ENCODE measurements around the gene ERCC6L2.

ERCC6L2 gene

DNA sequence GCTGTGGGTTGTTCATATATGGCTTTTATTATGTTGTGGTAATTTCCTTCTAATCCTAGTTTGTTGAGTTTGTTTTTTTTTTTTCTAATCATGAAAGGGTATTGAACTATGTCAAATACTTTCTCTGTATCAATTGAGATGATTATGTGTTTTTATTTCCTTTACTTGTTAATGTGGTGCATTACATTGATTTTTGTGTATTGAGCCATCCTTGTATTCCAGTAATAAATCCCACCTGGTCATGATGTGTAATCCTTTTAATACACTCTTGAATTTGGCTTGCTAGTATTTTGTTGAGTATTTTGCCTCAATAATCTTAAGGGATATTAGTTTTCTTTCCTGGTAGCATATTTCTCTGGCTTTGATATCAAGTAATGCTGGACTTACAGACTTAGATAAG, 13.1 kb upstream of the ERCC6L2 start:
- no peak for DNase-seq (ENCODE audit: low read depth)

DNA sequence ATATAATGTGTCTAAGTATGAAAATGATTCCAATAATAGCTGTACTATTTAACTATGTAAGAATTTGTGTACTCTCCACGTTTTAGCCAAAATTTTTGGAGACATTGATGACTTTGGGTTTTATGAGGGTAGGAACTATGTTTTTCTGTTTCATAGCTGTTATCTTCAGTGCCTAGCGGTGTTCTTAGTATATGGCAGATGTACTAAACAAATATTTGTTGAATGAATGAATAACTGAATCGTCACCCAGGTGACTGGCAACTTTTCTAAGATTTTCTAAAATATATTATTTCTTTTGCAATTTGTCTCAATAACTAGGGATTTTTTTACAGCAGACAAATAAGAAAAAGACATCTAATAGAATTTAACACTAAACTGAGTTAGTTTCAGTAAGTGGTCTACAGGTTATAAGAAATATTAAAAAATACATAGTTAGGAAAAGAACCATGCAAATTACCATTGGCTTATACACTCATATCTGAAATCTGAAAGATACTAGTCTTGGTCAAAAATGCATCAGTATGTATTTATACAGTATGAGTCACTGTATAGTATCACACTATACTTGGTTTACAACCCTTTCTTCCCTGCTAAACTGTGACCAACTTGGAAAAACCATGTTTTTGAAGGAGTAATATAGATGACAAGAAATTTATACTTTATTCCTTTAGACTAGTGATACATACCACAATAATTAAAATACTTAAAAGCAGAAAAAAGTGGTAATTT, 10.5 kb upstream of the ERCC6L2 start:
- DNase-seq (ENCODE audit: low read depth): no peak

DNA sequence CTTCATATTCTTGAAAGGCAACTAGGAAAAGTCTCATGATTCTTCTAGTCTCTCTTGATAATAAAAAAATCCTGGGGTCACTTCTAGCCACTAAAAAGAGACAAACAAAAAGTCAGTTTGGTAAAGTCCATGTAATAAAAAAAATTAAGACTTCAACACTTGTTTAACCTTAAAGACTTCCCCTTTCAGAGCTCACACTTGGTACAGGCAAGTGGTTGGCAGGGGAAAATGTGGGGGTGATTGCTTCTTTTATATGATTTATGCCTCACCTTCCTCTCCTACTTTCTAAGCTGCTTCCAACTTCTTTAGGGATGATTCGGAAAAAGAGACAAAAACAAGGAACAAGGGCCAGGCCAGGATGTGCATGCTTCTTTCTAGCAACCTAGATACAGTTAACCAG, 5.1 kb upstream of the ERCC6L2 start:
- no peak for DNase-seq (ENCODE audit: low read depth)

DNA sequence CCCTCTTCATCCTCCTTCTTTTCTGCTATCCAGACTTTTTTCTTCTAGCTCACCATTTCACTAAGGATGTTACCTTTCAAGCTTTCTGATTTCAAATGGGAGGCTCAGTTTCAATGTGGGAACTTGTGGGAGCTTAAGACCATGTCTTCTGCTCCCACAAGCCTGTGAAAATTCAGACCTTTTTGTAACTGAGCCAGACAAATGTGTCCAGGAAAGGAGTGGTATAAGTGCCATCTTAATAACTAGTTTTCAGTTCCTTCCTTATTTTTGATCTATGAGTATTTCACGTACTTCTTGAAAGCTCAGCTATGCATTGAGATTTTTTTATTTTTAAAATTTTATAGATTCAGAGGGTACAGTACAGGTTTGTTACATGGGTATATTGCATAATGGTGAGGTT, 4.6 kb upstream of the ERCC6L2 start:
- DNase-seq (ENCODE audit: low read depth): no peak

DNA sequence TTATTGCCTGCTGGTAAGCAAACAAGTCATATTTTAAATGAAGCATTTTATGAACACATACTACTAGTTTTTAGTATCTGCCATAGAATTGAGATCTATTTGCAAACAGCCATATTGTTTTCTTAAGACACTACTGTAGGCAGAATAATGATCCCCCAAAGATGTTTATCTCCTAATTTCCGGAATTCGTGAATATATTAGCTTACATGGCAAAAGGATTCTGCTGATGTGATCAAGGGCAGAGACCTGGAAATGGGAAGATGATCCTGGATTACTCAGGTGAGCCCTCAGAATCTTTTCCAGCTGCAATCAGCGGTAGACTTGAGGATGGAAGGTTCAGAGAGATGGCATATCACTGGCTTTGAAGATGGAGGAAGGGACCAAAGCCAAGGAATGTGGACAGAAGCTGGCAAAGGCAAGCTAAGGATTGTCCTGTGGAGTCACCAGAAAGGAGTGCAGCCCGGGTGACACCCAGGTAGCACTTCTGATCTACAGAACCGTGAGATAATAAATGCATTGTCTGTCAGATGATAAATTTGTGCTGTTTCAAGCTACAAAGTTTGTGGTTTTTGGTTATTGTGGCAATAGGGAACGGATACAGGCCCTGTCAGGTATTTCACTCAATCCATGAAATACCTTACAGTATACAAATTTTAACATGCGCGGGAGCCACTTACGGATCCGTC, 1.0 kb upstream of the ERCC6L2 start:
- no peak for DNase-seq (ENCODE audit: low read depth)

DNA sequence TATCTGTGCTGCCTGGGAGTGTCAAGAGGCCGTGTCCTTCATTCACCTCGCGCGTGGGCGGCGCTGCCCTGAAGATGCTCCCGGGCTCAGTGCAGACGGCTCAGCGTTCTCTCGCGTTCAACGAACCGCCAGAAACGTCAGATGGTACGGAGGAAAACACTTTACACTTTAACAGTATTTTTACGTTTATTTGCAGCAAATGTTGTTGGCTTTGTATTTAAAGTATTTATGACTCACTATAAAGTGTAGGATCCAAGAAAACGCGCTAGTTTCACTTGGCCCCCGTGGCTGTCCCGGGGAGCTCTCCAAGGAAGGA, 544 bp upstream of the ERCC6L2 start:
- no peak for DNase-seq (ENCODE audit: low read depth)

DNA sequence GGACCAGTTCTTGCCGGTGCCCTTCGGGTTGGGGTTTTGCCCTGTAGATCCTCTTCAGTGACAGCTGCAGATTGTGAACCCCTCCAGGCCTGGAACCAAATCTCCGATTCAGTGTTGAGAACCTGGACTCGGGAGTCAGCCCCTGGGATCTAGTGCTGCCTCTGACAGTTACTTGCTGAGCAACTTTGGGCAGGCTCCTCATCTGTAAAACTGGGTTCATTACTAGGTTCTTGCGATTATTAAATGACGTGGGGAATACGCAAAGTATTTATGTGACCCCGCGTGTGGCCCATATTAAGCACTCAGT, 600 bp downstream of the ERCC6L2 start:
- DNase-seq (ENCODE audit: low read depth): no peak

DNA sequence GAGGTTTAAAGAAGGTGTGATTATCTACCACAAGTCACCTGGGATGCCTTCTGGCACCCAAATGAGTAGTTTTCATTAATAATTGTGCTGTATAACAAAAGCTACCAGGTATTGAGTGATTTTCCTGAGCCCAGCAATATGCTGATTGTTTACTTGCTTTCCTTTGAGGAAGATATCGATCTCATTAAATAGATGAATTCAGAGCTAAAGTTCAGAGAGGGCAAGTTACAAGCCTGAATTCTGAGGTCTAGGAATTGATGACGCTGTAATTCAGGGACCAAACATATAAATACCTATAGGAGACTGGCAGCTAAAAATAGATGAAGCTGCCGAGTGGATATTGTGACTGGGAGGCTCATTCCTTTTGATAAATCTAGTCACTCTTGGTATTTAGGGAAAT, 1.1 kb downstream of the ERCC6L2 start:
- no peak for DNase-seq (ENCODE audit: low read depth)

DNA sequence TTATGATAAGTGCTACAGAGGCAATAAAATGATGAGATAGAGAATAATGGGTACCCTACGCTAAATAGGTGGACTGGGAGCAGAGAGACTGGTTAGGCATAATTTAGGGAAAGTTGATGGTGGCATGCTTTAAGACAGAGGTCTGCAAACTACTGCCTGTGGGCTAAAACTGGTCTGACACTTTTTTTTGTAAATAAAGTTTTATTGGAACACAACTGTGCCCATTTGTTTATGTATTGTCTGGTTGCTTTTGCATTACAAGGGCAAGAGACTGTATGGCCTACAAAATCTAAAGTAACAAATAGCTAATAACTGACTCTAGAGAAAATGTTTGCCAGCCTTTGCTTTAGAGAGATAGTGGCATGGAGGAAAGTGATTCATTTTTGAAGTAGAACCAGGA, 2.5 kb downstream of the ERCC6L2 start:
- DNase-seq (ENCODE audit: low read depth): no peak

DNA sequence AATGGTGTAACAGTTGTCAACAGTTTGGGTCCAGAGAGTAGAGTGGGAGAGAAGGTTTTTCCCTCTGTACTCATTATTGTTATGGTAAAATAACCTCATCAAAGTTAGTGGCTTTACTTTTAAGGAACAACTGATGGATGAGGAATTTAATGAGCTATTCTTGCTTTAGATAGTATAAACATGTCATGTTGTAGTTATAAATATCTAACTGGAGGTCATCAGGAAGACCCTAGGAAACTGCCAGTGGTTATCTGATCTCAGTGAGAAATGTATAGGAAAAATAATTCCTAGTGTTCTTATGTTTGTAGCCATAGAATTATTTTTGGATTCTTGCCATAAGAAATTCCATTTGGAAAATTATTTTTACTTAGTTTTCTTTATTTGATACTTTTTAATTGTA, 4.1 kb downstream of the ERCC6L2 start:
- DNase-seq (ENCODE audit: low read depth): no peak

DNA sequence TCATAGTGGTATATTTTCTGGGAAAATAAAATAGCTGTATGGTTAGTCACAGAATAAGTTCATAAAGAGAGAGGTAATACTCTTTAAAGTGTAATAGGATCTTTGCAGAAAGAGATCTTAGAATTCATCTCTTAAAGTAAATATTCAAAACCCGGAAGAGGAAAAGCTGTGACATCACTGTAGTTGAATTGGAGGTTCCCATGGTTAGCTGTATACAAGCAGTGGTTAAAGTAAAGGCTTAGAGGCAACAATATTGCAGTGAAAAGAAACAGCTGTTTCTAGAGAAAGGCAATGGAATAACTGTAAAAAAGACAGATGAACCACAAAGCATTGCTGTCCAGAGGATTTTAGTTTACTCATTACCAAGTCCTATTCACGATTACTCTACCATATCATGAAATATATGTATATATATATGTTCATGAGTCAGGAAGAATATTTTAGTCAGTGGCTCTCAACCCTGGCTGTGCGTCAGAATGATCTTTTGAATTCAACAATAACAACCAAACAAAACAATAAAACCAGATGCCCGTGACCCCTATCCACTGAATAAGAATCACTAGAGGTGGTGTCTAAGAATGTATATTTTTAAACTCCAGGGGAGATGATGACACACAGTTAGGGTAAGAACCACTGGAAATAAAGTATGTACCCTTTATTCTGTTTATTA, 4.7 kb downstream of the ERCC6L2 start:
- no peak for DNase-seq (ENCODE audit: low read depth)

DNA sequence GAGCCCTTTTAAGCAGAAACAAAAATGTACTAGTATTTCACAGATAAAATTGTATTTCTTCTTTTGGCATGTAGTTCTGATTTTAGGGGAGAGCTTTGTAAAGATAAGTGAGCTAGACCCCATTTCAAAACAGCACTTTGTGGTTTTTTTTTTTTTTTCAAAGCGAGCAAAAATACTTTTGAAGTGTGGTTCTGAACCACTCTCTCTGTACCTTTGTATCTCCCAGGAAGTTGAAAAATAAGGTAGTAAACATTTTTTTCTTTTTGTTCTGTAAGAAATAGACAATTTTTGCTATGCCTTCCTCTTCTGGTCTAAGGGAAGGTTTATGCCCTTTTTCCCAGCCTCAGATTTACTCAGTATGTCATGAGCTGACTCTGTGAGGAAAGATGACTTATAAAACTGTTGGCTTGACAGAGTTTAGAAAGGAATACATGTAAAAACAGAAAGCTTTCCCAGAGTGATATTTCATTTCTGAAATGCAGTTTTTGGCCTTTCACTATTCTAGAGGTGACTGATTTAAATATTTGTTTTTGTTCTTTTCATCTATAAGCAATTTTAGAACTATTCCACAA, 12.5 kb downstream of the ERCC6L2 start:
- DNase-seq (ENCODE audit: low read depth): no peak

DNA sequence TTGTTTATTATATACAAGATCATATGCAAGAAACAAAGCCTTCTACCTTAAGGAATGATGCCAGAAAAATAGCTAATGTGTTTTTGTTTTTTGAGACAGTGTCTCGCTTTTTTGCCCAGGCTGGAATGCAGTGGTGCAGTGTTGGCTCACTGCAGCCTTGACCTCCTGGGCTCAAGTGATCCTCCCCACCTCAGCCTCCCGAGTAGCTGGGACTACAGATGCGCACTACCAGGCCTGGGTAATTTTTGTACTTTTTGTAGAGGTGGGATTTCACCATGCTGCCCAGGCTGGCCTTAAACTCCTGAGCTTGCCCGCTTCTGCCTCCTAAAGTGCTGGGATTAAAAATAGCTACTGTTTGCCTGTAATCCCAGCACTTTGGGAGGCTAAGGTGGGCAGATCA, 15.1 kb downstream of the ERCC6L2 start:
- no peak for DNase-seq (ENCODE audit: low read depth)

DNA sequence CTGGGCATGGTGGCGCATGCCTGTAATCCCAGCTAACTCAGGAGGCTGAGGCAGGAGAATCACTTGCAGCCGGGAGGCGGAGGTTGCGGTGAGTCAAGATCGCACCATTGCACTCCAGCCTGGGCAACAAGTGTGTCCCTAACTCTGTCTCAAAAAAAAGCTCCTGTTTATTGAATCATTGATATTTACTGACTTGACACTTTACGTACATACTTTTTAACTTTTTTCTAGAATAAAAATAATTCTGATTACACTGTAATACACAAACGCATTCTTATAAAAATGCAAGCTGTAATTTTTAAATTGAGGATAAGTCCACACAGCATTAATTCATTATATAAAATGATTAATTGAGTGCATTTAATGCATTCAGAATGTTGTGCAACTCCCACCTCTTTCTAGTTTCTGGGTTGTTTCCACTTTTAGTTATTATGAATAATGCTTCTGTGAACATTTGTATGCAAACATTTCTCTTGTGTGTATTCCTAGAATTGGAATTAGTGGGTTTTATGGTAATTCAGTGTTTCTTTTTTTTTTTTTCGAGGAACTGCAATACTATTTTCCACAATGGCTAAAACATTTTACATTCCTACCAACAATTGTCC, 15.7 kb downstream of the ERCC6L2 start:
- DNase-seq (ENCODE audit: low read depth): no peak

DNA sequence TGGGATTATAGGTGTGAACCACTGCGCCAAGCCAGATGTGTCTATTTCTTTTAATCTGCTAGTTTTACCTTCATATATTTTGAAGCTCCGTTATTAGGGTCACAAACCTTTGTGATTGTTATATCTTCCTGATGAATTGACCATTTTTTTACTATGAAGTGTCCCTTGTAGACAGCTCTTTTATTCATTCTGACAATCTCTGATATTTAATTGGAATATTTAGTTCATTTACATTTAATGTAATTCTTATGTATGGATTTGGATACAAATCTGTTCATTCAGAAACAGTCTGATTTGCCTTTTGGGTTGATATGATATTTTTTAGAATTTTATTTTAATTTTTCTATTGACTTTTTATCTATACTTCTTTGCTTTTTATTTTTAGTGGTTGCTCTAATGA, 17.2 kb downstream of the ERCC6L2 start:
- DNase-seq (ENCODE audit: low read depth): no peak

DNA sequence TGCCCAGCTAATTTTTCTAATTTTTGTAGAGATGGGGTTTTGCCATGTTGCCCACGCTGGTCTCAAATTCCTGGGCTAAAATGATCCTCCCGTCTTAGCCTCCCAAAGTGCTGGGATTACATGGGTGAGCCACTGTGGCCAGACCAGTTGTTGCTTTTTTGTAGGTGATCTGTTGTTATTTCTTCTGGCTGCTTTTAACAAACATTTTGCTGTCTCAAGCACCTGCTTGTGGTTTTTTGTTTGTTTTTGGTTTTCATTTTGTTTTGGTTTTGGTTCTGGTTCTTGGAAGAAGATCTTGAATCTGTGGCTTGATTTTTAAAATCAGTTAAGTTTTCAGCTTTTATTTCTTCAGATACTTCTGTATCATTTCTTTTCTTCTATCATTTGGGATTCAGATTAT, 21.1 kb downstream of the ERCC6L2 start:
- DNase-seq (ENCODE audit: low read depth): no peak

DNA sequence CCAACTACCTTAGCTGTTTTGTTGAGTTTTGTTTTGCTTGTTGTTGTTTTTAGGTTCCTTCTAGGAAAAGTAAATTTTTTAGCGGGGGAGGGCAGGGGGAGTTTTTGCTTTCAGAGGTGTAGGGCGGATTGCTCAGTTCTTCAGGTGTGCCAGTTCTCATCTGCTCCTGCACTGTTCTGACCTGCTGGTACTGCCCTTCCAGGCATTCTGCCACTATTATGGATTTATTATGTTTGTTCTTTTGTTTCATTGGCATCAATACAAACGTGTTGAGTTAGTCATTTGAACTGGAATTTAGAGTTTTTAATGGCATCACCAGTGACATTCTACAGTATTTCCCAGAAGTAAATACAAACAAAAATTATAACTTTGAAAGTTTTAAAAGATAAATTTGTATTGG, 26.0 kb downstream of the ERCC6L2 start:
- DNase-seq (ENCODE audit: low read depth): no peak

DNA sequence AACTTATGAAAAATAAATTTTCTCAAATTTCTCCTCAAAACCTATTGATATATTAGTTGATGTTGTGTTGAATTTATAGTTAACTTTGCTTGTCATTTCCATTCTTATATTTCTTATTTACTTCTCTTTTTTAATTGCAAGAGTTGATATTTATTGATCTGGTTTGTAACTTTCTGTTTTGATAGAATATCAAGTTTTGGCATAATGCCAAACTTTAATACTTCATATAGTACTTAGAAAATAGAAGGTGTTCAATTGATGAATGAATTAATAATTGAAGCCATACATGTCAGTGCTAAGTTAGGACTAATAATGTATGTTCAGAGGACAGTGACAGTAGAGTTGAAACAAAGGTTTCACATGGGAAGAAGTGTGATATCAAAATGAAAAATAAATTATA, 27.9 kb downstream of the ERCC6L2 start:
- DNase-seq (ENCODE audit: low read depth): no peak

DNA sequence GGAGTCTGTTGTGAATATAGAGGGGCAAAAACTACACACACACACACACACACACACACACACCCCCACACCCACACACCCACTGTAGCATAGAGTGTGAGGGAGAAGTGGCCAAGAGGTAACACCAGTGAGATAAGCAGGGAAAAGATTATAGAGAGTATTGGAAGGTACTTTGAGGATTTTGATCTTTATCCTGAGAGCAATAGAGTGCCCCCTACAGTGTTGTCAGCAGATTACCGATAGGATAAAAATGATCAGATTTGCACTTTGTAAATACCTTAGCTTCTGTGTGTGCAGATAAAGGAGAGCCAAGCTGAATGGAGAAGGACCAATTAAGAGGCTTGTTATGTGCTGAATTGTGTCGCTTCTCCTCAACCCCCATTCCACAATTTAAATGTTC, 32.3 kb downstream of the ERCC6L2 start:
- DNase-seq (ENCODE audit: low read depth): no peak

DNA sequence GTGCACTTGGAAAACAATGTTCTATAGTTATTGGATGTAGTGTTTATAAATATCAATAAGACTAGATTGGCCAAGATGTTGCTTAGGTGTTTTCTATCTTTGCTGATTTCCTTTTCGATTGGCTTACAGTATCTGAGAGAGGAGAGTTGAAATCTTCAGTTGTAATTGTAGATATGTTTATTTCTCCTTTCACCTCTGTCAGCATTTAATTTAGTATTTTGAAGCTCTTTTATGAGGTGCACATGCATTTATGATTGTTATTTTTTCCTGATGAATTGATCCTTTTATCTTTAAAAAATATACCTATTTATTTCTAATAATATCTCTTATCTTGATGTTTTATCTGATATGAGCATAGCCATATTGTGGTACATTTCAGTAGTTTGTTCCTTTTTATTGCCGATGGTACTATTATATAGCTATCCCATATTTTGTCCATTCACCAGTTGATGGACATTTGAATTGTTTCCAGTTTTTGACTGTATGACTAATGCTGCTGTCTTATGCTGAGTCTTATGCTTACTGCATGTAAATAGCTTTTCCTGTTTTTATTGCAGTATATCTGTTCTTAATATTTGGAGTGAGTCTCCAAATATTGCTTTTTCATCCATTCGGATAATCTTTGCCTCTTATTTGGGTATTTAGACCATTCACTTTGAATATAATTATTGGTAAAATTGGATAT, 34.7 kb downstream of the ERCC6L2 start:
- DNase-seq (ENCODE audit: low read depth): no peak

DNA sequence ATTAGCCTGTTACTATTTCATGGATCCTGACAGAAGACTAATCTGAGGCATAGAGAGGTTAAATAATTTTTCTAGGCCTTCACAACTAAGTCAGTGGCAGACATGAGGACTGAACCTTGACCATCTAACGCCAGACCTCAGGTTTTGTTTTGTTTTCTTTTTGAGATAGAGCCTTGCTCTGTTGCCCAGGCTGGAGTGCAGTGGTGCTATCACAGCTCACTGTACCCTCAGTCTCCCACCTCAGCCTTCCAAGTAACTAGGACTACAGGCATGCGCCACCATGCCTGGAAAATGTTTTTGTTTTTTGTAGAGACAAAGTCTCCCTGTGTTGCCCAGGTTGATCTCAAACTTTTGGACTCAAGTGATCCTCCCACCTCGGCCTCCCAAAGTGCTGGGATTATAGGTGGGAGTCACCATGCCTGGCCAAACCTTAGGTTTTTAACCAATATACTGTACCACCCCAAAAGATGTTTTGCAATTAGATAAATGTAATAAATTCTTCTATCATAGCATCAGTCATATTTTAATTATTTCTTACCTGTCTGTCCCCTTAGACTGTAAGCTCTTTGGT, 35.4 kb downstream of the ERCC6L2 start:
- DNase-seq (ENCODE audit: low read depth): no peak

DNA sequence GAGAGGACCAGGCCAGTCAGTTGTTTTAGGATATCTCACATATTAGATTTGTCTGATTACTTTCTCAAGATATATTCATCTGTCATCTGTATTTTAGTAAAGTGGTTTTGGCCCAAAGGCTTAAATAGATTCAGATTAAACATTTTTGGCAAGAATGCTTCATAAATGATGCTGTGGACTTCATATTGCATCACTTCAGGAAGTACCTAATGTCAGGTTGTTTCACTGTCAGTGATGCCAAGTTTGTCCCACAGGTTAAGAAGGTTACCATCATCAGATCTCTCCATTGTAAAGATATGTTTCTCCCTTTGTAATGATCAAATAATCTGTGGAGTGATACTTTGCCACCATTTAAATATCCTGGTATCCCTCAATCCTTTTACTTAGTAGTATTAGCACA, 37.3 kb downstream of the ERCC6L2 start:
- DNase-seq (ENCODE audit: low read depth): no peak
